Panc1 (cell line): ENCODE results near the gene FAM83F. TPM values are rescaled to one million over a fixed set of nuclear protein-coding genes. Genes with fewer than 3 reads are reported as not detected.

Source experiments
- ATAC-seq: fragments of 200-7000 bp; cut with Tn5 transposase; 2 replicates; pipeline ENCODE4 v1.9.1; 2020; ENCODE audit warnings: mild to moderate bottlenecking, moderate library complexity
- BruUV-seq: library from RNA; stranded (reverse); fragments of 400-500 nt; replicated peaks from 2 replicates; lab custom pipeline; 2021; lab: Mats Ljungman, UMichigan
- CTCF ChIA-PET: fragments of 300-600 bp; sonication (Branson Sonifier 250); formaldehyde crosslinking; loops from one replicate; lab custom pipeline; 2022; ENCODE audit warnings: antibody characterized with exemption; lab: Charles Lee
- POLR2A ChIA-PET: fragments of 300-600 bp; sonication (Branson Sonifier 250); formaldehyde crosslinking; loops from one replicate; lab custom pipeline; 2022; ENCODE audit warnings: antibody characterized with exemption; lab: Charles Lee
- DNase-seq: peaks from one replicate; pipeline ENCODE4 v3.0.0-alpha.2; 2010; ENCODE audit warnings: low read depth, low spot score
- H3K27ac ChIP-seq: 2 replicates; pipeline ENCODE4 v1.5.1; 2011; ENCODE audit warnings: mild to moderate bottlenecking, low read length, inconsistent platforms
- H3K27me3 ChIP-seq: fragments of 200-500 bp; sonication (Bioruptor generic); 2 replicates; pipeline ENCODE4 v1.6.0; 2014; ENCODE audit warnings: low read length, inconsistent platforms; ENCODE audit not compliant: control insufficient read depth, insufficient read depth
- H3K36me3 ChIP-seq: fragments of 200-500 bp; sonication (Bioruptor generic); 2 replicates; pipeline ENCODE4 v1.5.1; 2014; ENCODE audit warnings: inconsistent platforms, mild to moderate bottlenecking, low read length, moderate library complexity; ENCODE audit not compliant: control insufficient read depth, insufficient read depth
- H3K4me1 ChIP-seq: 2 replicates; pipeline ENCODE4 v1.5.1; 2011; ENCODE audit warnings: inconsistent platforms, mild to moderate bottlenecking, low read length, moderate library complexity; ENCODE audit not compliant: control insufficient read depth, insufficient read depth
- H3K4me3 ChIP-seq, 2 experiments: 2 replicates each; pipeline ENCODE4 v1.5.1; 2011 to 2012; ENCODE audit warnings: low read depth in 2 of 2, low read length in 2 of 2, mild to moderate bottlenecking in 2 of 2, inconsistent platforms in 1 of 2, moderate library complexity in 1 of 2
- H3K9me3 ChIP-seq: fragments of 200-500 bp; sonication (Bioruptor generic); 2 replicates; pipeline ENCODE4 v1.5.1; 2014; ENCODE audit warnings: low read depth, mild to moderate bottlenecking, inconsistent platforms, low read length, moderate library complexity; ENCODE audit not compliant: control insufficient read depth, insufficient read depth
- POLR2AphosphoS5 ChIP-seq: IDR thresholded peaks from 2 replicates; pipeline ENCODE4 v1.6.1; 2012; ENCODE audit warnings: mild to moderate bottlenecking, low read depth, low read length, moderate library complexity
- SIN3A ChIP-seq: IDR thresholded peaks from 2 replicates; pipeline ENCODE4 v1.6.1; 2012; ENCODE audit warnings: low read depth, mild to moderate bottlenecking, low read length, moderate library complexity, borderline replicate concordance; ENCODE audit not compliant: insufficient read depth
- TCF7L2 ChIP-seq: IDR thresholded peaks from 2 replicates; pipeline ENCODE4 v1.6.1; 2011; ENCODE audit warnings: mild to moderate bottlenecking, low read depth, low read length, inconsistent platforms
- in situ Hi-C: cut with HindIII; loops from 2 replicates; pipeline ENCODE4 v1.10.0; 2016; ENCODE audit warnings: low sequenced_read_pairs, low pct_unique_long_range_greater_than_20kb
- intact Hi-C: fragments of 100-400 bp; cut with micrococcal nuclease; formaldehyde crosslinking; loops from one replicate; pipeline ENCODE4 v1.10.0; 2022; ENCODE audit not compliant: unreplicated experiment
- total RNA-seq: library from RNA; stranded (reverse); gene quantifications from one replicate; pipeline ENCODE4 v1.2.1, GENCODE V29; 2021; ENCODE audit not compliant: unreplicated experiment
- TF ChIP-seq, protein P1 (sequence below): fragments of 450-650 bp; IDR thresholded peaks from 2 replicates; pipeline ENCODE4 v1.5.1; 2017; ENCODE audit warnings: mild to moderate bottlenecking
- TF ChIP-seq, protein P2 (sequence below), 2 experiments: IDR thresholded peaks; 2 replicates each; pipeline ENCODE4 v1.6.1; 2011 to 2012; ENCODE audit warnings: low read depth in 2 of 2, control low read depth in 1 of 2, low read length in 1 of 2, mild to moderate bottlenecking in 1 of 2, moderate library complexity in 1 of 2; ENCODE audit not compliant: insufficient read depth in 1 of 2

Gene FAM83F
- total RNA-seq, 1 experiment from 2014 or later = 0.05 TPM

DNA sequence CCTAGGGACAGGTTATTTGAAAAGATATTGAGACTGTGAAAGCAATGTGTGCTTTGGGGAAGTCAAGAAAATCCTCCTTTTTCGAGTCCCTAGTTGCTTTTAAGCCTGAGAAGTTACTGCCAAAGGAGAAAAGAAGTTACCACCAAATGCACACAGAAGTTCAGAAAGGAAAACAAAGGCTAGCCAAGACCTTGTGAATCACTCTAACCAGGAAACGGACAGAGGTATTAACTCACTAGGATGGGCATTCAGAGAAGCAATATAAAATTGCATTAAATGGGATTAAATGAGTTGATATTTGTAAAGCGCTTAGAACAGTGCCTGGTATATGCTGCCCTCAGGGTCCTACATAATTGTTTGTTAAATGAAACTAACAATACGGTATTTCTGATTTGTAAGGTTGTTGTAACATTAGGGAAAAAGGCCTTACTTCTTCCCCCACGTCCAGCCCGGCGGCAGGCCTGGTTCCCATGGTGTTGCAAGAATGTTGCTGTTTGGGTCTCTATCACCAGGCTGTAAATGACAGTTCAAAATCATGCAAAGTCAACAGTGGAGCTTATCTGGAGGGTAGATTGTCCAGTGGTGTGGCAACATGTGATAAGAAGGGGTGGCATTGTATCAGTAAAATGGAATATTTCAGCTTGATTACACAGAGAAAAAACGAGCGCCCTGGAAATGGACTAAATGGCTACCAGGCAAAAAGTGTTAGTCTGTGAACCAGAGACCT, 27.5 kb upstream of the FAM83F start:
- BruUV-seq = no TSS peak
- Histone ChIP-seq H3K9me3 (no peaks in the 10 kb centered on the region), H3K4me3 (no peak overlapping the region), H3K27ac (no peak overlapping the region), H3K4me1 (no peaks in the 10 kb centered on the region), H3K27me3 (no peaks in the 10 kb centered on the region; the same call in 1 of the 2 replicates), H3K36me3 (no peaks in the 10 kb centered on the region)
- ChIA-PET POLR2A (no interaction called here), CTCF (no interaction called here)
- TF ChIP-seq SIN3A (no peak), POLR2AphosphoS5 (no peak), TCF7L2 (no peak)
- TF ChIP-seq, protein P1, sequence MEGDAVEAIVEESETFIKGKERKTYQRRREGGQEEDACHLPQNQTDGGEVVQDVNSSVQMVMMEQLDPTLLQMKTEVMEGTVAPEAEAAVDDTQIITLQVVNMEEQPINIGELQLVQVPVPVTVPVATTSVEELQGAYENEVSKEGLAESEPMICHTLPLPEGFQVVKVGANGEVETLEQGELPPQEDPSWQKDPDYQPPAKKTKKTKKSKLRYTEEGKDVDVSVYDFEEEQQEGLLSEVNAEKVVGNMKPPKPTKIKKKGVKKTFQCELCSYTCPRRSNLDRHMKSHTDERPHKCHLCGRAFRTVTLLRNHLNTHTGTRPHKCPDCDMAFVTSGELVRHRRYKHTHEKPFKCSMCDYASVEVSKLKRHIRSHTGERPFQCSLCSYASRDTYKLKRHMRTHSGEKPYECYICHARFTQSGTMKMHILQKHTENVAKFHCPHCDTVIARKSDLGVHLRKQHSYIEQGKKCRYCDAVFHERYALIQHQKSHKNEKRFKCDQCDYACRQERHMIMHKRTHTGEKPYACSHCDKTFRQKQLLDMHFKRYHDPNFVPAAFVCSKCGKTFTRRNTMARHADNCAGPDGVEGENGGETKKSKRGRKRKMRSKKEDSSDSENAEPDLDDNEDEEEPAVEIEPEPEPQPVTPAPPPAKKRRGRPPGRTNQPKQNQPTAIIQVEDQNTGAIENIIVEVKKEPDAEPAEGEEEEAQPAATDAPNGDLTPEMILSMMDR = no peak
- TF ChIP-seq, protein P2, sequence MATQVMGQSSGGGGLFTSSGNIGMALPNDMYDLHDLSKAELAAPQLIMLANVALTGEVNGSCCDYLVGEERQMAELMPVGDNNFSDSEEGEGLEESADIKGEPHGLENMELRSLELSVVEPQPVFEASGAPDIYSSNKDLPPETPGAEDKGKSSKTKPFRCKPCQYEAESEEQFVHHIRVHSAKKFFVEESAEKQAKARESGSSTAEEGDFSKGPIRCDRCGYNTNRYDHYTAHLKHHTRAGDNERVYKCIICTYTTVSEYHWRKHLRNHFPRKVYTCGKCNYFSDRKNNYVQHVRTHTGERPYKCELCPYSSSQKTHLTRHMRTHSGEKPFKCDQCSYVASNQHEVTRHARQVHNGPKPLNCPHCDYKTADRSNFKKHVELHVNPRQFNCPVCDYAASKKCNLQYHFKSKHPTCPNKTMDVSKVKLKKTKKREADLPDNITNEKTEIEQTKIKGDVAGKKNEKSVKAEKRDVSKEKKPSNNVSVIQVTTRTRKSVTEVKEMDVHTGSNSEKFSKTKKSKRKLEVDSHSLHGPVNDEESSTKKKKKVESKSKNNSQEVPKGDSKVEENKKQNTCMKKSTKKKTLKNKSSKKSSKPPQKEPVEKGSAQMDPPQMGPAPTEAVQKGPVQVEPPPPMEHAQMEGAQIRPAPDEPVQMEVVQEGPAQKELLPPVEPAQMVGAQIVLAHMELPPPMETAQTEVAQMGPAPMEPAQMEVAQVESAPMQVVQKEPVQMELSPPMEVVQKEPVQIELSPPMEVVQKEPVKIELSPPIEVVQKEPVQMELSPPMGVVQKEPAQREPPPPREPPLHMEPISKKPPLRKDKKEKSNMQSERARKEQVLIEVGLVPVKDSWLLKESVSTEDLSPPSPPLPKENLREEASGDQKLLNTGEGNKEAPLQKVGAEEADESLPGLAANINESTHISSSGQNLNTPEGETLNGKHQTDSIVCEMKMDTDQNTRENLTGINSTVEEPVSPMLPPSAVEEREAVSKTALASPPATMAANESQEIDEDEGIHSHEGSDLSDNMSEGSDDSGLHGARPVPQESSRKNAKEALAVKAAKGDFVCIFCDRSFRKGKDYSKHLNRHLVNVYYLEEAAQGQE (IDR thresholded peaks at IDR 0.05; ENCODE audit: insufficient read depth in 1 of 2, low read depth in 2 of 2, low read length in 1 of 2) = no peak
- intact Hi-C loops = no loop called here
- ATAC-seq (no peak), DNase-seq (no peak)
- in situ Hi-C loops = no loop called here

DNA sequence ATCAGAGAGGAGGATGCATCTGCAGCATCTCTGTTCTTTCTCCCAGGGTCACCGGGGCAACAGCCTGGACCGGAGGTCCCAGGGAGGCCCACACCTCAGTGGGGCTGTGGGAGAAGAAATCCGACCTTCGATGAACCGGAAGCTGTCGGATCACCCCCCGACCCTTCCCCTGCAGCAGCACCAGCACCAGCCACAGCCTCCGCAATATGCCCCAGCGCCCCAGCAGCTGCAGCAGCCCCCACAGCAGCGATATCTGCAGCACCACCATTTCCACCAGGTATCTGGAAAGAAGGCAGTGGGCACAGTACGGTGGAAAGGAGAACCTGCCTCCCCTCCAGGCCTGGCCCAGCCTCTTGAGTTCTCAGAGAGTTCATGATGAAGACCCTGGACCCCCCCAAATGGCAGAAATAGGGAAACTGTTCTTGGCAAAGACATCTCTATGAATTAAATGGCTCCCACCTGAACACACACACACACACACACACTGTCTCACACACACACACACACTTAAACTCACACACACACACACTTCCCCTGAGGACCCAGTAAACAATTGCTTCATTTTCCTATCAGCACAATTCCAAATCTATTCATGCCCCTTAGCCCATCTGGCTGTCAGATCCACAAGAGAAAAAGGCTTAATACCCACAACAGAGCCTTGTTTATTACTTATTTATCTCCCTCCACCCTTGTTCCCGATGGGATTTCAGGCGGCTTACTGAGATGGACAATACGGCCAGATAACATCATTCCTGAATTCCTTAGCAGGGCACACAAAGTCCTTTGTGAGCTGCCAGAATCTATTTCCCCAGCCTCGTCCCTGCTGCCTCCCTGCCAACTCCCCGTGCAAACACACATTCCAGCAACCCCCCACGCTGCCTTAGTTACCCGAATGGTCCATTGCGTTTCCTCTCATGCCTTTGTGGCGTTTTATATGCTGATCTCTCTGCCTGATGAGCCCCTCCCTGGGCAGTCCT, 26.5 kb upstream of the FAM83F start:
- Histone ChIP-seq H3K27ac (no peak overlapping the region), H3K27me3 (no peaks in the 10 kb centered on the region; the same call in 1 of the 2 replicates), H3K36me3 (no peaks in the 10 kb centered on the region), H3K9me3 (no peaks in the 10 kb centered on the region), H3K4me3 (no peak overlapping the region), H3K4me1 (no peaks in the 10 kb centered on the region)
- in situ Hi-C loops = no loop called here
- DNase-seq (no peak), ATAC-seq (no peak)
- intact Hi-C loops = no loop called here
- no peak for TF ChIP-seq TCF7L2
- TF ChIP-seq, protein P2 (IDR thresholded peaks at IDR 0.05; ENCODE audit: insufficient read depth in 1 of 2, low read depth in 2 of 2, low read length in 1 of 2) = no peak
- TF ChIP-seq, protein P1 = no peak
- TF ChIP-seq POLR2AphosphoS5 = no peak
- TF ChIP-seq SIN3A = no peak
- BruUV-seq = no TSS peak
- ChIA-PET POLR2A (no interaction called here), CTCF (no interaction called here)
